Breast epithelium (tissue), 3 donors: Measurements from ENCODE around the gene GYS1.
"Not testable (repeated sequence)": the region's sequence is repeated elsewhere in the genome, so short reads cannot be mapped to it uniquely, and the experiment has no call there.

ENCODE experiments used
- CTCF ChIP-seq, 3 donors: fragments of 450-650 bp; IDR thresholded peaks; one replicate each; pipeline ENCODE4 v1.5.1; 2016 to 2017; ENCODE audit warnings: antibody characterized with exemption in 3 of 3, mild to moderate bottlenecking in 3 of 3, moderate library complexity in 3 of 3
- POLR2A ChIP-seq: fragments of 450-650 bp; IDR thresholded peaks from one replicate; pipeline ENCODE4 v1.6.1; 2016; ENCODE audit warnings: antibody characterized with exemption, mild to moderate bottlenecking, moderate library complexity
- POLR2AphosphoS5 ChIP-seq, 3 donors: sonication (generic); formaldehyde crosslinking; IDR thresholded peaks; one replicate each; pipeline ENCODE4 v1.6.1; 2017; ENCODE audit warnings: antibody characterized with exemption in 3 of 3

GRCh38 chr19:48925890-48926289 lies 67.2 kb downstream of the GYS1 start:
- TF ChIP-seq CTCF (IDR thresholded peaks at IDR 0.05); POLR2AphosphoS5 (IDR thresholded peaks at IDR 0.05); POLR2A: not testable (repeated sequence)
